ENCODE results near the gene GSS.

GSS gene

GRCh38 chr20:34896086-34896621 lies 59.5 kb downstream of the GSS start:
- no peak for DNase-seq
- H3K27me3 ChIP-seq (ENCODE audit: insufficient read depth, low read depth, severe bottlenecking), result no peaks in the 10 kb centered on the region
- H3K36me3 ChIP-seq, result no peaks in the 10 kb centered on the region

GRCh38 chr20:34895465-34895864 lies 60.1 kb downstream of the GSS start:
- no peaks in the 10 kb centered on the region for H3K9me3 ChIP-seq (ENCODE audit: severe bottlenecking)
- H3K36me3 ChIP-seq, result no peaks in the 10 kb centered on the region
- no peaks in the 10 kb centered on the region for H3K27me3 ChIP-seq (ENCODE audit: insufficient read depth, low read depth, severe bottlenecking)
- no peak overlapping the region for H3K4me3 ChIP-seq (ENCODE audit: low read depth, low read length)
- DNase-seq, result no peak
- no peak for TF ChIP-seq CTCF (IDR thresholded peaks at IDR 0.05; ENCODE audit: low read depth, low read length)
- no peak overlapping the region for H3K27ac ChIP-seq

More at GRCh38 chr20:34896086-34896621, 59.5 kb downstream of the GSS start:
- no peaks in the 10 kb centered on the region for H3K9me3 ChIP-seq (ENCODE audit: severe bottlenecking)
- no peak overlapping the region for H3K4me3 ChIP-seq (ENCODE audit: low read depth, low read length)
- no peak for TF ChIP-seq CTCF (IDR thresholded peaks at IDR 0.05; ENCODE audit: low read depth, low read length)
- no peak overlapping the region for H3K27ac ChIP-seq

GRCh38 chr20:34894723-34895122 lies 60.9 kb downstream of the GSS start:
- H3K36me3 ChIP-seq, result no peaks in the 10 kb centered on the region
- H3K9me3 ChIP-seq (ENCODE audit: severe bottlenecking), result no peaks in the 10 kb centered on the region
- no peak overlapping the region for H3K4me3 ChIP-seq (ENCODE audit: low read depth, low read length)
- no peak for TF ChIP-seq CTCF (IDR thresholded peaks at IDR 0.05; ENCODE audit: low read depth, low read length)
- no peak overlapping the region for H3K27ac ChIP-seq
- DNase-seq, result no peak
- H3K27me3 ChIP-seq (ENCODE audit: insufficient read depth, low read depth, severe bottlenecking), result no peaks in the 10 kb centered on the region

GRCh38 chr20:34892671-34893070 lies 62.9 kb downstream of the GSS start:
- Histone ChIP-seq H3K36me3 (no peaks in the 10 kb centered on the region), H3K9me3 (ENCODE audit: severe bottlenecking) (no peaks in the 10 kb centered on the region), H3K27ac (no peak overlapping the region), H3K27me3 (ENCODE audit: insufficient read depth, low read depth, severe bottlenecking) (no peaks in the 10 kb centered on the region), H3K4me3 (ENCODE audit: low read depth, low read length) (no peak overlapping the region)
- no peak for TF ChIP-seq CTCF (IDR thresholded peaks at IDR 0.05; ENCODE audit: low read depth, low read length)
- DNase-seq, result no peak

- no peak overlapping the region for H3K4me3 ChIP-seq (ENCODE audit: low read depth, low read length)
- no peak overlapping the region for H3K27ac ChIP-seq
- no peaks in the 10 kb centered on the region for H3K36me3 ChIP-seq
- no peak for DNase-seq
- no peaks in the 10 kb centered on the region for H3K27me3 ChIP-seq (ENCODE audit: insufficient read depth, low read depth, severe bottlenecking)
- TF ChIP-seq CTCF (IDR thresholded peaks at IDR 0.05; ENCODE audit: low read depth, low read length), result no peak
- no peaks in the 10 kb centered on the region for H3K9me3 ChIP-seq (ENCODE audit: severe bottlenecking)
These were observed 64.2 kb downstream of the GSS start for GRCh38 chr20:34891166-34892062.

Measured in WERI-Rb-1 (cell line).